HEK293 (cell line): ENCODE results near the gene CDK16.

ENCODE experiments used
- CTCF ChIP-seq: fragments of 450-650 bp; formaldehyde crosslinking; IDR thresholded peaks from 2 replicates; pipeline ENCODE4 v1.5.1; 2016; ENCODE audit warnings: missing biosample characterization, missing genetic modification characterization
- KLF9 ChIP-seq: fragments of 450-650 bp; formaldehyde crosslinking; IDR thresholded peaks from 2 replicates; pipeline ENCODE4 v1.5.1; 2016; ENCODE audit warnings: missing biosample characterization, missing genetic modification characterization, low read depth
- OSR2 ChIP-seq: fragments of 450-650 bp; formaldehyde crosslinking; IDR thresholded peaks from 2 replicates; pipeline ENCODE4 v1.5.1; 2016; ENCODE audit warnings: missing biosample characterization, missing genetic modification characterization
- YY1 ChIP-seq: fragments of 450-650 bp; formaldehyde crosslinking; IDR thresholded peaks from 2 replicates; pipeline ENCODE4 v1.5.1; 2018; ENCODE audit warnings: missing biosample characterization, missing genetic modification characterization
- ZBTB7A ChIP-seq: fragments of 450-650 bp; formaldehyde crosslinking; IDR thresholded peaks from 2 replicates; pipeline ENCODE4 v1.5.1; 2016; ENCODE audit warnings: low read depth, missing biosample characterization, missing genetic modification characterization
- ZFP41 ChIP-seq: fragments of 450-650 bp; formaldehyde crosslinking; IDR thresholded peaks from 2 replicates; pipeline ENCODE4 v1.5.1; 2016; ENCODE audit warnings: missing biosample characterization, missing genetic modification characterization, borderline replicate concordance
- ZNF335 ChIP-seq: fragments of 450-650 bp; formaldehyde crosslinking; conservative IDR thresholded peaks from 2 replicates; pipeline ENCODE4 v1.5.1; 2016; ENCODE audit warnings: missing biosample characterization, missing genetic modification characterization
- ZNF341 ChIP-seq: fragments of 450-650 bp; formaldehyde crosslinking; IDR thresholded peaks from 2 replicates; pipeline ENCODE4; 2016; ENCODE audit warnings: low read depth, missing biosample characterization, missing genetic modification characterization
- ZNF501 ChIP-seq: fragments of 450-650 bp; formaldehyde crosslinking; IDR thresholded peaks from 2 replicates; pipeline ENCODE4 v1.5.1; 2016; ENCODE audit warnings: missing biosample characterization, missing genetic modification characterization

- TF ChIP-seq ZNF335 (tag by site-specific recombination) (no peak), CTCF (tag by site-specific recombination) (no peak), ZNF341 (no peak), ZFP41 (tag by site-specific recombination) (no peak), KLF9 (tag by site-specific recombination) (no peak), ZBTB7A (tag by site-specific recombination) (no peak), OSR2 (tag by site-specific recombination) (no peak), YY1 (tag by site-specific recombination) (no peak), ZNF501 (tag by site-specific recombination) (no peak)
Observed at GRCh38 chrX:47234583-47234982, 16.1 kb downstream of the CDK16 start.
